HG03135 (cell line): ENCODE results near the gene TSPAN11.
"Not testable (repeated sequence)": the region's sequence is repeated elsewhere in the genome, so short reads cannot be mapped to it uniquely, and the experiment has no call there.

Experiments
- ATAC-seq: cut with Tn5 transposase; IDR thresholded peaks from one replicate; pipeline ENCODE4 v1.9.1; 2021; ENCODE audit warnings: mild to moderate bottlenecking, moderate library complexity; ENCODE audit not compliant: unreplicated experiment

Gene TSPAN11

GRCh38 chr12:31017535-31017934 lies 91.0 kb downstream of the TSPAN11 start:
- no peak for ATAC-seq

GRCh38 chr12:31018106-31018789 lies 91.7 kb downstream of the TSPAN11 start:
- ATAC-seq: no peak

GRCh38 chr12:31018790-31019505 lies 92.4 kb downstream of the TSPAN11 start:
- no peak for ATAC-seq

- ATAC-seq: no peak
Measured at GRCh38 chr12:31019561-31019960, 93.0 kb downstream of the TSPAN11 start.

- no peak for ATAC-seq
Measured at GRCh38 chr12:31019976-31020375, 93.4 kb downstream of the TSPAN11 start.

- no peak for ATAC-seq
Measured at GRCh38 chr12:31020385-31021166, 94.0 kb downstream of the TSPAN11 start.

GRCh38 chr12:31021181-31021580 lies 94.6 kb downstream of the TSPAN11 start:
- ATAC-seq: no peak

GRCh38 chr12:31021809-31022494 lies 95.4 kb downstream of the TSPAN11 start:
- ATAC-seq: no peak

- ATAC-seq: no peak
Measured at GRCh38 chr12:31023271-31023724, 96.8 kb downstream of the TSPAN11 start.

GRCh38 chr12:31026202-31026601 lies 99.7 kb downstream of the TSPAN11 start:
- ATAC-seq: no peak

- ATAC-seq: not testable (repeated sequence)
Measured at GRCh38 chr12:31027006-31027405, 100.5 kb downstream of the TSPAN11 start.

GRCh38 chr12:31029468-31029867 lies 102.9 kb downstream of the TSPAN11 start:
- ATAC-seq: no peak

- no peak for ATAC-seq
Measured at GRCh38 chr12:31029916-31030562, 103.5 kb downstream of the TSPAN11 start.

GRCh38 chr12:31031951-31032335 lies 105.4 kb downstream of the TSPAN11 start:
- ATAC-seq: no peak

- no peak for ATAC-seq
Measured at GRCh38 chr12:31033146-31033545, 106.6 kb downstream of the TSPAN11 start.

GRCh38 chr12:31033681-31034080 lies 107.1 kb downstream of the TSPAN11 start:
- ATAC-seq: no peak

- no peak for ATAC-seq
Measured at GRCh38 chr12:31034372-31034771, 107.8 kb downstream of the TSPAN11 start.

- ATAC-seq: no peak
Measured at GRCh38 chr12:31035226-31035625, 108.7 kb downstream of the TSPAN11 start.

GRCh38 chr12:31035967-31036665 lies 109.6 kb downstream of the TSPAN11 start:
- no peak for ATAC-seq

GRCh38 chr12:31037028-31037427 lies 110.5 kb downstream of the TSPAN11 start:
- no peak for ATAC-seq
